ENCODE results near the gene EED.

GRCh38 chr11:86244063-86244521, 461 bp upstream of the EED start:
- TF ChIP-seq CTCF (IDR thresholded peaks at IDR 0.05; ENCODE audit: low read depth, low read length), result no peak
- no peak for TF ChIP-seq EZH2phosphoT487 (IDR thresholded peaks at IDR 0.05; ENCODE audit: low read depth)

Measured in OCI-LY3 (cell line).